ENCODE measurements around the gene OPCML. TPM values are rescaled to one million over a fixed set of nuclear protein-coding genes. Genes with fewer than 3 reads are reported as not detected.

OPCML gene
- total RNA-seq, 1 donor from 2014 or later: 0.09 TPM

DNA sequence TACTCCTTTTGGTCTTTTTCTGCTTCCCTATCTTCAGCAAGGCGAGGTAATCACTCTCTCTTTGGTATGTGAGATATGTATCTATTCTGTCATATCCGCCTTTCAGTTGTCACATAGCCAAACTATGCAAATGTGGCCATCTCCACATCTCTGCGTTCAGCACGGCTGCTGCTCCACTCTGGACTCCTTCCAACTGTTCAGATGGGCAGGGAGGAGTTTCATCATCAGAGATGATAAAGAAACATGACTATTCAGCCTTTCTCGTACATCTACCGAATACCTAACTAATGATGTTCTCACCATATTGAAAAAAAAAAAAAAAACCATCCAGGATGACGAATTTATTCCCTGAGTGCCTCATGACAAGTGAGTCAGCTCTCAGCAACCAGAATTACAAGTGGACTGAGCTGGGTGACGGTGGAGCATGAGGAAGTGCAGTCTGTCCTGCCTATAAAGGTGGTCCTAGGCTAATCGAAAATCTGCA is 899.6 kb downstream of the OPCML start:
- no peak for DNase-seq (ENCODE audit: low spot score)

DNA sequence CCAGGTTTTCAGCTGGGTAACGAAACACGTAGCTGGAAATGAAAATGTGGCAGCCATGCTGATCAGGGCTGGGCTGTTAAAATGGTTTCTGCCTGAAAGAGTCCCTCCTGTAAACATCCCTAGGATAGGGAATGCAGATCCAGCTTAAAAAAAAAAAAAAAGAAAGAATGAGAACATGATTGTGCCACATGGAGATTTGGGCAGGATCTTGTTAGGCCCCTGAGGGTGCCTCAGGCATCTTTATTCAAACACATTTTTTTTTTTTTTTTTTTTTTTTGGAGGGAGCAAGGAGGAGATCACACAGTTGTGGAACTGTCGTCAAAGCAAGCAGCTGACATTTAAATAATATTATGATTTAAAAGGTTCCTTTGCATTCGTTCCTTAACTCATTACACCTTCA is 900.3 kb downstream of the OPCML start:
- DNase-seq (ENCODE audit: low spot score): no peak

DNA sequence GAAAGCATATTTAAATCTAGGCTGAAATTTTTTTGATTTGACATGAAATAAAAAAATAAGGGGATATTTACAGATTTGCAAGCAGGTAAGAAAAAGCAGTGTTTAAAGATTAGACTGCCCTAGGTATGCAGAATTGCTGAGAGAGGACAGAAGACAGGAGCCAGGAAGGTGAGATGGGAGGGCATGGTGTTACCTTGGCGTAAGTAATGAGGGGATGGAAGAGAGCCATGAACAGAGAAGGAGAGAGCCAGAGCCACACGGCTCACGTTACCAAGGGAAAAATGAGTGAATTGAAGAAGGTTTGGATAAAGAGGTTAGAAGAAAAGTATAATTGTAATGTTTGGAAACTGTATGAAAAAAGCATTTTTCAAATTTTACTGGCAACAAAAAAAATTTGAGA is 904.3 kb downstream of the OPCML start:
- DNase-seq (ENCODE audit: low spot score): no peak

DNA sequence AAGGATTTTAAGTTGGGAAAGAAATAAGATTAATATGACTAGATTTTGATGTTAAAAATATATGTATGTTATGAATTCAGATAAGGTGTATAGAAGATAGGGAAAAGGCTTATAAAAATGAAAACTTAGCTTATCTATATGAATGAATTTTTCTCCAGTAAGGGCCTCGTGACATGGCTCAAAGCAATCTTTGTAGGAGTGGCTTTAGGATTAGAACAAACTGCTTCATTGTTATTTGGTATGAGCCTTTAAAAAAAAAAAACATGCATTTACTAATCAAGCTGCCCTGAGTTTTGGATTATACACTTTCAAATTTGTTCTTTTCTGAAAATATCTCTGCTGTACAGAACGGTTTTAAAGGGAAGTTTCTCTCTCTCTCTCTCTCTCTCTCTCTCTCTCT is 905.9 kb downstream of the OPCML start:
- DNase-seq (ENCODE audit: low spot score): no peak

DNA sequence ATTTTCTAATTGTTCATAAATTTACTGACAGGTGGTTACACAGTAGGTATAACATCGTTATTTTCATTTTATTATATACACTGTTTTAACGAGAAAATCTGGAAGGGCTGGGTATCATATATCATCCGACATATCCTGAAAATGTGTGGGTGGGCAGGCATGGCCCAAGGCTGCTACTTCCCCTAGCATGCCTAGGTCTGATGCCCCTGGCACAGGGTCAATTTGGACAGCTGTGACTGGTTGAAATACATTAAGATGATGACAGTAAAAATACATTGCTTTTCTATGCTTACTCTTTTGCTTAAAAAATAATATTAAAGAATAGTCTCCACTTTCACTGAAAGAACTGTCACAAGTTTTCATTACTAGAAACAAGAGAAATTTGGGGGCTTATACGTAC is 908.8 kb downstream of the OPCML start:
- no peak for DNase-seq (ENCODE audit: low spot score)

DNA sequence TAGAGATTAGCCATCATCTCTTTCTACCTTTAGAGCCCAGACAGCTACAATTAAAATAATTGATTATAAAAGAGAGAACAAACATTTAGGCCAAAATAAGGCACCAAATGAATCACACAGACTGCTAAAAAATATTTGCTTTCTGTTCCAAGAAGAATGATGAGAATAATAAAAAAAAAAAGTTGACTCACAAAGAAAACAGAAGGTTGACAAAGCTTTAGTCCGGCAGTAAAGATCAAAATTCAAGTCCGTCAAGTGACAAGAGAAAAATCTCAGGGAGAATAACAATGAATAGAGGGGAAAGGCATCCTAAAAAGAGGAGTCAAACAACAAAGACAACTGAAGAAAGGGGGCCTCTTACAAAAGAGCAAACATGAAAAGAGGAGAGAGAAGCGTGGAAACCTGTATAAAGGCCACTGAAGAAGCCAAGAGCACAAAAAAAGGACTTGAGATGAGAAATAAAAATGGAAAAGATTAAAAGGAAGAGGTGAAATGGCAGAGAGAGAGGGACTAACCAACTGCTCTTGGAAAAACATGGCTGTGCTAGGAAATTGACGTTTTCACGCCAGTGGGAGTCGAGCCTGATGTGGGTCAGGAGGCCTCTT is 910.2 kb downstream of the OPCML start:
- DNase-seq (ENCODE audit: low spot score): no peak

DNA sequence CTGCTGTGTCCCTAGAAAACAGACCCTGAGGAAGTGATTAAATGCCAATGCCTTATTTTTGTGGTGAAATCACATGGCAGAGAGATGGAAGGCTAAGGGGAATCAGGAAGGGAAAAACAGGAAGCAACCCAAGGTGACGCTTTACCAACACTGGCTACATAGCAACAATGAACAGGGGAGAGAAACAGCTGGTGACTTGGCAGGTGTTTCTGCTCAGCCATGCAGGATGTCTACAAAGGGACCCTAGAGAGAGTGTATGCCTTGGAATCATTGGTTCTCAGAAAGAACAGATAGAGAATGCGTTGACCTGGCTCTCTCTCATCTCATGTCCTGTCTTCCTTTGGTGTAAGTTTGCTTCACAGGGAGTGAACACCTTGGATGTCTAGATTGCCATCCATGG is 911.9 kb downstream of the OPCML start:
- no peak for DNase-seq (ENCODE audit: low spot score)

DNA sequence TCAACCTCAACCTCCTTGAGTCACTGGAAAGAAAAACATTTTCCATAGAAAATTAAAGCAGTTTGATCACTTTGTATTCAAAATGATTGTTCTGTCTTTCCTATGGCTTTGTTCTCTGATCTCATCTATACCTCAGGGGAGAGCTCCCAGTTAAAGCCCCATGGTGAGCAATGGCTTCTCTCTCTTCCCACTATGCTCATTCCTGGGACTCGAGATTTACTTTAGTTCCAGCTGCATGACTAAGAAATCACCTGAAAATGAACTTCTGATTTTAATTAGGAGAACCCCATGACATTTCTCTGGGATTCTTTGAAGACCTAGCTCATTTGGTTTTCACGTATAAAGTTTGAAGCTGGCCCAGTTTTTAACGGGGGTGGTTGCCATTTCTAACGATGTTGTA is 921.5 kb downstream of the OPCML start:
- DNase-seq (ENCODE audit: low spot score): no peak

DNA sequence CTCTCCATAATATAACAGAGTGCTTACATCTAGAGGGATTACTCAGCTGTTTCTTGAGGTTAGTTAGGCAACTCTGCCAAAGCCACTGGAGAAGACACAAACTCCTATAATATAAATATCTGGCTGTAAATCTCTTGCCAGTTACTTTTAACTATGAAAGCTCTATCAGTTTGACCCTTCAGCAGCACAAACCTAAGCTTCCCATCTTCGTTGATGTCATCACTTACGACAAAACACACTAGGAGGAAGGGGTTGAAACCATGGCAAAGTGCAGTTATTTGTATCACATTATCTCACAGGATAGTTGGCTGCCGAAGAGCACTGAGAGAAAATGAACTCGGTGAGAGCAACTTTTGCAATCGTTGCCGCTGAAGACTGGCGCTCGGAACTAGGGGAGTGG is 922.1 kb downstream of the OPCML start:
- no peak for DNase-seq (ENCODE audit: low spot score)

DNA sequence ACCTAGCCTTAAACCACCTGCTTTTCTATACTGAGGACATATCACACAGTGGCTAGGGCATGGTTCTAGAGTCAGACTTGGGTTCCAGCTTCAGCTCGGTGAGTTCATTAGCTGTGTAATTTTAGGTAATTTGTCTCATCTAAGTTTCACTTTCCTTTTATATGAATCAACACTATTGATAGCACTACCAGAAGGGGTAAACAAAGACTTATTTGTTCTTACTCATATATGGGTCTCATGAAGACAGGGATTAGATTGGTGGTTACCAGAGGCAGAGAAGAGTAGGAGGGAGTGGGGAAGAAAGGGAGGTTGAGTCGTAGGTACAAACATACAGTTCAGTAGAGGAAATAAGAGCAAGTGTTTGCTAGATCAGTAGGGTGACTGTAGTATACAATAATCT is 924.7 kb downstream of the OPCML start:
- DNase-seq (ENCODE audit: low spot score): no peak

DNA sequence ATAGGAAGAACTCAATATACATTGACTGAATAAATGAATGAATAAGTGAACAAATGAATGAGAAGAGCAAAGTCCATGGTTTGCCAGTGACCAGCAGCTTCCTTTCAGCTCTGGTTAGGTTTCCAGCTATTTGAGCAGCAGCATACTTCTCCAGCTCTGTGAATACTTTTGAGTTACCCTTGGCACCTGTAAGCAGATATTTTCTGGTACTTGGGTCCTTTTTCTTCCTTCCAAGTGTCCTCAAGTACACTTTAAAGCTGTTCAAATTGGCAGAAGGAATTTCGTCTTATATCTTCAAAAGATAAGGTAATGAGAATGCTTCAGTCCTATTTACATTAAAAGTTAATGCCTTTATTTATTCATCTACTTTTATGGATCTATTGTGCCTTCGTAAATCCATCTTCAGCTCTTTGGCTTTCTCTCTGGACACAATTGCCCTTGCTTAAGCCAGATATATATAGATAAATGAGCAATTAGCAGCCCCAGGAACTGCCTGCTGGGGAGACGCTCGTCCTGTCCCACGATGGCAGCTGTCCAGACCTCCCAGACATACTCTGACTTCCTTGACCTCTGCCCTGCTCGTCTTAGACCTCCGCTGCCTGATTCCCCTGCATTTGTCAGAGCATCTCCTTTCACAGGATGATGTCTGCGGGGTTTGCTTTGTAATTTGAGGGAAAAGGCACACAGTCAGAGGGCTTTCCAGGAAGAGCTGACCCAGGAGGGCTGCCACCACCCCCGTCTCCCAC is 926.3 kb downstream of the OPCML start:
- no peak for DNase-seq (ENCODE audit: low spot score)

DNA sequence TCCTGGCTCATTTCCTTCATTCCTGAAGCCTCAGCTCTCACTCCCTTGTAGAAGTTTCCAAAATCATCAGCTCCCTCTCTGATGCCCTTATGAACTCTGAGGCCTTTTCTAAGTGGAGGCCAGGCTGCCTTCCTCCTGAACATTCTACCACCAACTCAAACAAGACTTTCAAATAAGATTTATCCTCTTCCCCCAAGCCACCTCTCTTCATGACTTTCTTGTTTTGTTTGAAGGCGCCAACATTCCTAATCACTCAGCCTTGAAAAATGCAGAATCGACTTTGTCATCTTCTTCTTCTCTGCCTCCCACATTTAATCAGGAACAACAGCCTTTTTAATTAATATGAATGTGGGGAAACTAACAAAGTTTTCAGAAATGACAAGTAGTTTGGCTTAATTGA is 927.9 kb downstream of the OPCML start:
- DNase-seq (ENCODE audit: low spot score): no peak

DNA sequence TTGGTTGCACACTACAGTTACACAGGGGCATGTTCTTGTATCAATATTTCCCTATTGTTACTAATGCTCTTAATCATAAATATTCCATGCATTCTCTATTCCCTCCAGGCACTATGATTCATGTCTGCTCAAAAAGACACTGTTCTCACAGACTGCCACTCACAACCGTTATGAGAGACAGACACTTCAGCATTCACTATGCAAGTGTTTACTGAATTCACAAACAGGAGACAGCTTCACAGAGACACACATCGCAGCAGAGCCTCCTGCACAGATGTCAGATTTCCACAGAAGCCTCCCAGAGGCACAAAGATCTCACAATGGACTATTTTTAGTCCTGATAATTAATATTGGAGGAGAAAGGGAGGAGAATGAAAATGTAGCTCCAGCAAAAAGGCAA is 930.4 kb downstream of the OPCML start:
- DNase-seq (ENCODE audit: low spot score): no peak

DNA sequence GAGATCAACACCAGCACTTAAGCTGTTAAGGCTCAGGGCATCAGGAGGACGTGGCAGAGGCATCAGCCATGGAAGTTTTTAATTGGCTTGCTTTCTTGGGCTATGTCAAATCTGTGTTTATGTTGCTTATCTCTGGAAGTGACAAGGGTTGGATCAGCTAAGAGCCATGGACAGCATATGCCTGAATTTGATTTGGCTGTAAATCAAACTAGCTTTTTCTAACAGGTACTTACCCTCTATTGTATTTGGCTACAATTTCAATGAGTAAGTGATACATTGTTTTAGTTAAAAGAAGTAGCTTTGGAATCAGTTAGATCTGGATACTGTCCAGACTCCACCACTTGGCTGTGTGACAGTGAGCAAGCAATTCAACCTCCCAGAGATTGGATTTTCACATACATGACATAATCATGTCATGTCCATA is 936.6 kb downstream of the OPCML start:
- peak; percentile 26 for DNase-seq (ENCODE audit: low spot score)

DNA sequence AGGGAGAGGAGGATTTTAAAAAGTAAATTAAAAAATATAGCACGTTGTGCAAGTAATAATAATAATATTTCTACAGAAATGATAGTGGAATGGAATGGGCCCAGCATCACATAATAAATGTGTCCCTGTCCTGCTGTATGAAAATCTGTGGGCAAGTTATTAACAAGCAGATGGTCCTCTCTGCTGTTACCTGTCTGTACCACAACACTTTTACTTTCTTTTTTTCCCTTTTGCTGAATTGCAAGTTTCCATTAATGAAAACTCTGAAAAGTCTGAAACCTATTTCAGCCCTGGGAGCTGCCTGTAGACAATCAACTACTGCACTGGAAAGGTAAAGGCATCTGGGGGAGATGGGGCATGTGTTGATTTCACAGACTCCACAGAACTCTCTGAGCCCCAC is 937.1 kb downstream of the OPCML start:
- DNase-seq (ENCODE audit: low spot score): no peak

DNA sequence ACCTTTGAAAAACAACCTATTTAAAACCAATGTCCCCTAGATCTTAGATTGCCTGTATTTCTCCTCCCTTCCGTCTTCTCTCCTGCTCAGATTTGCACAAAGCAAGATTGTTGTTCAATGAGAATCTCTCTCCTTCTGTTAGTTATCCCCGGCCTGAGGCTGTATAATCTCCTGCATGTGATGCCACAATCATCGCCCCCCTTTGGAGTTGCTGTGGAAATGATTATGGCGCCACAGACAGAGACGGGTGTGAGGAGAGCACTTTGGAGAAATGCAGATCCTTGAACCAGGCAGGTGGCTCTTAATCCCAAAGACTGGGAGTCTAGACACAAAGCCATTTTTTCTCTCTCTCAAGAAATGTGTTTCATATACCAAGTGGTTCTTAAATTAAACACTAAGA is 941.3 kb downstream of the OPCML start:
- DNase-seq (ENCODE audit: low spot score): no peak

DNA sequence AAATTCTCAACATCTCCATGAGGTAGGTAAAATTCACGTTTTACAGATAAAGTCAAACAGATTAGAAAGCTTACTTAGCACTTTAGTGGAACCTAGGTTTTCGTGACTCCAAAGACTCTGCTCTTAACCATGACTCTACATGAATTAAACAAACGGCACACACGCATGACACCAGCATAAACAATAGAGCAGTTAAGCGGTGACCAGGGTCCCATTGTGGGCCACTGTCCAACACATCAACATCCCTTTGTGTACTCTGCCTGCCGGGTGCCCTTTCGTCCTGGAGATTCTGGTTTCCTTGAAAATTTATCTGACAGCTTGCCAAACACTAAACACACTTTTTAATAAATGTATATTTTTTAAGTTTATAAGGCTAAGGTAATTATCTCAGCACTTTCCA is 941.7 kb downstream of the OPCML start:
- DNase-seq (ENCODE audit: low spot score): no peak

DNA sequence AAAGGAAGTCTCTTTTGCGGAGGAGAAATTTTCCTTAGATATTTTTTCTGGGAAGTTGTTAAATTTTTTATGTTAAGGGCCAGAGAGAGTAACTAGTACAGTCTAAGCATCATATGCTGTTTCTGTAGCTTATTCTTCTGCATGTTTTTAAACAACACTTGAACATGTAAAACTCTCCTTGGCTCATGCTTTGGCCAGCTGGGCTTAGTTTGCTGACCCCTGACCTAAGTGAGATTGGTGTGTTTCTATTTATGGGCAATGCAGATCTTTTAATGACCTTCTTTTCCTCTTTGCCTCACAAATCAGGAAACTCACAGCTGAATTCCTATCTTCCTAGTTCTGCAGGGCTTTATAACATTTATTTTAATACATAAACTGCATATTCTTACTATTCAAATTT is 942.5 kb downstream of the OPCML start:
- no peak for DNase-seq (ENCODE audit: low spot score)

DNA sequence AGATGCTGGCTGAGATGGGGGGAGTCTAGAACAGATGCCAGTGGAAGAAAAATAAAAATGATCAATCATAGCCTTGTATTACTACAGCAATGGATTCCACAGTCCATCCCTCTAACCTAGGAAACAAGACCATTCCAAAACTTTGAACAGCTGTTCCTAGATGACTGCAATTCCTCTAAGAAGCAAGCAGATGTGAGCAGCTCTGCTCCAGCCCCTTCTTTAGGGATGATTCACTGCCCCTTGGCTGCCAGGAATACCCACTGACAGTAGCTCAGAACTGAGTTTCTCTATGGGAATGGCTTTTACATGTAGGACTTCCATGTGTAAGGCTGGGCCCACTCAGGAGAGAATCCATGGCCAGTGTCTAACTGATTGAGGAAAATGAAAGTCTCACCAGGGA is 943.9 kb downstream of the OPCML start:
- no peak for DNase-seq (ENCODE audit: low spot score)

DNA sequence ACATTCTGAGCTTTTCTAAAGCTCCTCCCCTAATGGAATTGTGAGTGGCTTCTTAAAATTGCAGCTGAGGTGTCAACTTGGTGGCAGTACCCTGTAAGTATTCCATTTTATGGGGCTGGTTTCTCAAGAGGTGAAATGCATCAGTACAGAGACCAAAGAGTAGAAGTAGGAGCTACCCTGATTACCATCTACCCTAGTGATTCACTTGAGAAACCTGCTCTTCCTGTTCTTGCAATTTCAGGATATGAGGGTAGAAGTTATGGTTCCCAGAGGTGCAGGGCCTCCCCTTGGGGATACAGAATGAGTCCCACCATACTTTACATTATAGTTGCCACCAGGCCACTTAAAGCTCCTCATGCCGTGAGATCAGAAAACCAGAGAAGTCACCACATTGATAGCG is 944.6 kb downstream of the OPCML start:
- DNase-seq (ENCODE audit: low spot score): no peak

DNA sequence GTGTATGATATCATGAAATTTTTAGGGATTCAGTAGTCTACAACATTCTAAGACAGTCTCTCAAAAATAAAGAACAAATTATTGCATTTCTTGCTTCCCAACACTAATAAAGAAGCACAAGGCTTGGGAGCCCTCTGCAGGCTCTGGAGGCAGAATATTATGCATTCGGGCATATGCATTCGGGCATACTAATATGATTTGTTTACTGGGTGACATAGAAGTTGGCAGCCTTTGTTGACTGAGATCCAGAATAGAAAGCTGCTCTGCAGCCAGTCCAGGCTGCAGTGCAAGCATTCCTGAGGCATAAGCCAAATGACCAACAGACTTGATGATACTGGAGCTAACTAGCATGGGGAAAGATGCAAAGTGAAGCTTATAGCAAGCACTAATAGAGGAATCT is 945.5 kb downstream of the OPCML start:
- DNase-seq (ENCODE audit: low spot score): no peak

DNA sequence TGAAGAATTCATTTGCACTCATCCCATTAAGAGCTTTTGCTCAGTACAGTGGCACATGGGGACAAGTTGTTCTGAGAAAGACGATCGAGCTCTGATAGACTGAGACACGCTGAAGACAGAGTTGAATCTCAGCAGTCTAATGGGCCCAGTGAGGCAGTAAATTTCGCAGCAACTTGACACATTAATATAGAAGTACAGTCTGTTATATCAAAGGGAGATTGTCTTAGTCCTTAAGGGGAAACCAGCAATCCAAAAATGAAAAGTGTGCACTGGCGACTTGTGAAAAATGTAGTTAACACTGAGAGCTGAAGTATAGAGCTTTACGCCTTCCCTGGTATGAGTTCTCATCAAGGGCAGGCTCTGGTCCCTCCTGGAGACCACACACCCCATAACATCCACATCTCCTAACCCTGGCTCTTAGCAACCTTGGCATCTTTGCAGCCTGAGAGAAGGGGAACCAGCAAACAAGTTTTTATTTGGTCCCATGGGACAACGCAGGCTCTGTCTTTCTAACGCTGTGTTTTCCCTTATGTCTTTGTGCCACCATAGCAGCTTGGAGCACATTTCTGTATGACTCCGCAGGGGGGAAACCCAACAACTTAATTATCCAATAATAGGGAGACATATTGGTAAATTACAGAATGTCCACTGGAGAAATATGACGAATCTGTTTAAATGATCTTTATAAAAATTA is 952.5 kb downstream of the OPCML start:
- no peak for DNase-seq (ENCODE audit: low spot score)

DNA sequence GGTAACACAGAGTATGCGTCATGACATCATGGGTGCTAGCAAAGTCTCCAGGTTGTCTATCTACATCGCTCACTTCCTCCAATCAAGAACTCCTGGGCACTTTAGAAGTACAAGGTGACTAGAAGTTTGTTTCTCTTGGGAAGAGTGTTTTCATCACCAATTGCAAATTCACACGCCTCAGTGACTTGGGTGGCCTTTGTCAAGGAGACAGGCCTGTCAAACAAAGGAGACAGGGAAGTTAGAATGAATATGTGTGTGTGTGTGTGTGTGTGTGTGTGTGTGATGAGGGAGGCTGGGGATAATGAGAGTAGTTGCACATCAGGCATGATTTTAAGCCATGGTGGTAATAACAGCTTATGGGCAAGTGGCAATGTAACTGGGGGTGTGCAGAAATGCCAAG is 953.2 kb downstream of the OPCML start:
- no peak for DNase-seq (ENCODE audit: low spot score)

All from mucosa of gallbladder (tissue), 1 donor.